ENCODE data around the gene DNAJB8.

DNAJB8 gene

GRCh38 chr3:128415773-128416577, 50.7 kb downstream of the DNAJB8 start:
- Histone ChIP-seq H3K4me3 (ENCODE audit: insufficient read depth in 1 of 2, low read depth in 1 of 2, low read length in 2 of 2) (no peak overlapping the region), H3K9ac (ENCODE audit: low read length) (no peak overlapping the region), H3K23ac (ENCODE audit: low read length in 2 of 2) (no peak overlapping the region), H3K36me3 (ENCODE audit: control insufficient read depth in 1 of 2, insufficient read depth in 2 of 2, low read depth in 1 of 2, low read length in 2 of 2) (no peaks in the 10 kb centered on the region), H3K18ac (ENCODE audit: low read depth in 1 of 2, low read length in 2 of 2) (peak overlapping the region in 1 of 2 experiments; percentile 58), H2AFZ (ENCODE audit: low read depth, low read length) (no peak overlapping the region), H3K27me3 (ENCODE audit: control insufficient read depth in 1 of 2, insufficient read depth in 1 of 2, low read length in 2 of 2) (peaks cover 0 to 75% of the 10 kb centered on the region in 2 experiments), H3K14ac (ENCODE audit: low read length in 2 of 2) (peak overlapping the region in 1 of 2 experiments; percentile 21), H4K8ac (ENCODE audit: low read length) (peak overlapping the region; percentile 33), H2BK5ac (ENCODE audit: low read depth, low read length, poor library complexity, severe bottlenecking) (no peak overlapping the region), H2BK120ac (ENCODE audit: low read depth, low read length) (no peak overlapping the region), H3K79me1 (replicated peaks; ENCODE audit: low read length, poor library complexity, severe bottlenecking) (no peaks in the 10 kb centered on the region), H4K91ac (ENCODE audit: low read length) (peak overlapping the region; percentile 1), H2BK12ac (ENCODE audit: low read length in 2 of 2) (peak overlapping the region in 1 of 2 experiments; percentile 0), H3K4me2 (ENCODE audit: low read length, poor library complexity, severe bottlenecking) (no peak overlapping the region), H3K27ac (ENCODE audit: low read length, poor library complexity, severe bottlenecking) (no peak overlapping the region), H3K4ac (ENCODE audit: low read depth in 1 of 2, low read length in 2 of 2) (no peak overlapping the region), H2AK5ac (ENCODE audit: low read length, severe bottlenecking) (no peak overlapping the region), H3K4me1 (ENCODE audit: control insufficient read depth, insufficient read depth, low read depth, low read length) (peaks cover 16% of the 10 kb centered on the region), H2BK15ac (ENCODE audit: low read depth, poor library complexity, severe bottlenecking) (no peak overlapping the region), H3K9me3 (ENCODE audit: control insufficient read depth, low read length) (no peaks in the 10 kb centered on the region)
- no peak for DNase-seq
- 66% methylated on average over 16 of the region's 19 CpGs for WGBS

GRCh38 chr3:128415200-128415772, 51.4 kb downstream of the DNAJB8 start:
- Histone ChIP-seq H2BK120ac (ENCODE audit: low read depth, low read length) (no peak overlapping the region), H2BK5ac (ENCODE audit: low read depth, low read length, poor library complexity, severe bottlenecking) (no peak overlapping the region), H2BK15ac (ENCODE audit: low read depth, poor library complexity, severe bottlenecking) (peak overlapping the region; percentile 26), H3K23ac (ENCODE audit: low read length in 2 of 2) (no peak overlapping the region), H3K9ac (ENCODE audit: low read length) (no peak overlapping the region), H3K18ac (ENCODE audit: low read depth in 1 of 2, low read length in 2 of 2) (no peak overlapping the region), H3K4me3 (ENCODE audit: insufficient read depth in 1 of 2, low read depth in 1 of 2, low read length in 2 of 2) (no peak overlapping the region), H3K36me3 (ENCODE audit: control insufficient read depth in 1 of 2, insufficient read depth in 2 of 2, low read depth in 1 of 2, low read length in 2 of 2) (no peaks in the 10 kb centered on the region), H3K4me1 (ENCODE audit: control insufficient read depth, insufficient read depth, low read depth, low read length) (peaks cover 16% of the 10 kb centered on the region), H2AFZ (ENCODE audit: low read depth, low read length) (no peak overlapping the region), H3K27ac (ENCODE audit: low read length, poor library complexity, severe bottlenecking) (no peak overlapping the region), H2AK5ac (ENCODE audit: low read length, severe bottlenecking) (no peak overlapping the region), H2BK12ac (ENCODE audit: low read length in 2 of 2) (no peak overlapping the region), H4K91ac (ENCODE audit: low read length) (no peak overlapping the region), H3K4ac (ENCODE audit: low read depth in 1 of 2, low read length in 2 of 2) (no peak overlapping the region), H3K79me1 (replicated peaks; ENCODE audit: low read length, poor library complexity, severe bottlenecking) (no peaks in the 10 kb centered on the region), H3K27me3 (ENCODE audit: control insufficient read depth in 1 of 2, insufficient read depth in 1 of 2, low read length in 2 of 2) (peaks cover 0 to 74% of the 10 kb centered on the region in 2 experiments), H3K4me2 (ENCODE audit: low read length, poor library complexity, severe bottlenecking) (no peak overlapping the region), H3K14ac (ENCODE audit: low read length in 2 of 2) (peak overlapping the region in 1 of 2 experiments; percentile 2), H3K9me3 (ENCODE audit: control insufficient read depth, low read length) (no peaks in the 10 kb centered on the region), H4K8ac (ENCODE audit: low read length) (no peak overlapping the region)
- no peak for DNase-seq
- WGBS: 95% methylated on average over 16 of the region's 16 CpGs

GRCh38 chr3:128413413-128414205, 53.1 kb downstream of the DNAJB8 start:
- no peak overlapping the region for H3K4me2 ChIP-seq (ENCODE audit: low read length, poor library complexity, severe bottlenecking)
- H2BK15ac ChIP-seq (ENCODE audit: low read depth, poor library complexity, severe bottlenecking): peak overlapping the region; percentile 7
- H2BK120ac ChIP-seq (ENCODE audit: low read depth, low read length): no peak overlapping the region
- H4K91ac ChIP-seq (ENCODE audit: low read length): no peak overlapping the region
- H3K4ac ChIP-seq (ENCODE audit: low read depth in 1 of 2, low read length in 2 of 2): no peak overlapping the region
- no peak overlapping the region for H4K8ac ChIP-seq (ENCODE audit: low read length)
- no peak overlapping the region for H3K18ac ChIP-seq (ENCODE audit: low read depth in 1 of 2, low read length in 2 of 2)
- H3K23ac ChIP-seq (ENCODE audit: low read length in 2 of 2): no peak overlapping the region
- H3K36me3 ChIP-seq (ENCODE audit: control insufficient read depth in 1 of 2, insufficient read depth in 2 of 2, low read depth in 1 of 2, low read length in 2 of 2): no peaks in the 10 kb centered on the region
- no peak overlapping the region for H3K4me3 ChIP-seq (ENCODE audit: insufficient read depth in 1 of 2, low read depth in 1 of 2, low read length in 2 of 2)
- H2BK12ac ChIP-seq (ENCODE audit: low read length in 2 of 2): no peak overlapping the region
- peak overlapping the region in 1 of 2 experiments; percentile 31 for H3K14ac ChIP-seq (ENCODE audit: low read length in 2 of 2)
- no peak overlapping the region for H3K9ac ChIP-seq (ENCODE audit: low read length)
- no peak overlapping the region for H2BK5ac ChIP-seq (ENCODE audit: low read depth, low read length, poor library complexity, severe bottlenecking)
- no peak overlapping the region for H2AFZ ChIP-seq (ENCODE audit: low read depth, low read length)
- no peak for DNase-seq
- no peak overlapping the region for H3K27ac ChIP-seq (ENCODE audit: low read length, poor library complexity, severe bottlenecking)
- H2AK5ac ChIP-seq (ENCODE audit: low read length, severe bottlenecking): no peak overlapping the region
- H3K4me1 ChIP-seq (ENCODE audit: control insufficient read depth, insufficient read depth, low read depth, low read length): peaks cover 16% of the 10 kb centered on the region
- WGBS: 91% methylated on average over 23 of the region's 24 CpGs
- peaks cover 0 to 72% of the 10 kb centered on the region in 2 experiments for H3K27me3 ChIP-seq (ENCODE audit: control insufficient read depth in 1 of 2, insufficient read depth in 1 of 2, low read length in 2 of 2)
- no peaks in the 10 kb centered on the region for H3K9me3 ChIP-seq (ENCODE audit: control insufficient read depth, low read length)
- no peaks in the 10 kb centered on the region for H3K79me1 ChIP-seq (replicated peaks; ENCODE audit: low read length, poor library complexity, severe bottlenecking)

- Histone ChIP-seq H2BK120ac (ENCODE audit: low read depth, low read length) (no peak overlapping the region), H3K4ac (ENCODE audit: low read depth in 1 of 2, low read length in 2 of 2) (no peak overlapping the region), H3K18ac (ENCODE audit: low read depth in 1 of 2, low read length in 2 of 2) (no peak overlapping the region), H3K79me1 (replicated peaks; ENCODE audit: low read length, poor library complexity, severe bottlenecking) (no peaks in the 10 kb centered on the region), H2BK12ac (ENCODE audit: low read length in 2 of 2) (no peak overlapping the region), H3K9me3 (ENCODE audit: control insufficient read depth, low read length) (no peaks in the 10 kb centered on the region), H3K4me1 (ENCODE audit: control insufficient read depth, insufficient read depth, low read depth, low read length) (peaks cover 16% of the 10 kb centered on the region), H2AFZ (ENCODE audit: low read depth, low read length) (no peak overlapping the region), H3K23ac (ENCODE audit: low read length in 2 of 2) (no peak overlapping the region), H2AK5ac (ENCODE audit: low read length, severe bottlenecking) (no peak overlapping the region), H3K27me3 (ENCODE audit: control insufficient read depth in 1 of 2, insufficient read depth in 1 of 2, low read length in 2 of 2) (peaks cover 0 to 70% of the 10 kb centered on the region in 2 experiments), H3K36me3 (ENCODE audit: control insufficient read depth in 1 of 2, insufficient read depth in 2 of 2, low read depth in 1 of 2, low read length in 2 of 2) (peaks cover 0 to 3% of the 10 kb centered on the region in 2 experiments), H3K4me2 (ENCODE audit: low read length, poor library complexity, severe bottlenecking) (no peak overlapping the region), H2BK5ac (ENCODE audit: low read depth, low read length, poor library complexity, severe bottlenecking) (no peak overlapping the region), H2BK15ac (ENCODE audit: low read depth, poor library complexity, severe bottlenecking) (peak overlapping the region; percentile 7), H3K14ac (ENCODE audit: low read length in 2 of 2) (peak overlapping the region in 1 of 2 experiments; percentile 31), H4K91ac (ENCODE audit: low read length) (no peak overlapping the region), H3K27ac (ENCODE audit: low read length, poor library complexity, severe bottlenecking) (no peak overlapping the region), H3K4me3 (ENCODE audit: insufficient read depth in 1 of 2, low read depth in 1 of 2, low read length in 2 of 2) (no peak overlapping the region), H4K8ac (ENCODE audit: low read length) (no peak overlapping the region), H3K9ac (ENCODE audit: low read length) (no peak overlapping the region)
- WGBS: 62% methylated on average over 8 of the region's 8 CpGs
- DNase-seq: no peak
These were observed 53.7 kb downstream of the DNAJB8 start for GRCh38 chr3:128413003-128413370.
